GM19468 (cell line): Measurements from ENCODE around the gene NFIL3.
"Not testable (repeated sequence)": the region's sequence is repeated elsewhere in the genome, so short reads cannot be mapped to it uniquely, and the experiment has no call there.

Experiments used
- ATAC-seq: cut with Tn5 transposase; IDR thresholded peaks from one replicate; pipeline ENCODE4 v1.9.1; 2021; ENCODE audit warnings: mild to moderate bottlenecking, moderate library complexity, moderate number of reproducible peaks; ENCODE audit not compliant: unreplicated experiment; ENCODE audit errors: extremely low read depth

The NFIL3 gene

GRCh38 chr9:91403665-91404543, 19.7 kb downstream of the NFIL3 start:
- ATAC-seq, result no peak

GRCh38 chr9:91398926-91399325, 24.7 kb downstream of the NFIL3 start:
- ATAC-seq, result no peak

- ATAC-seq, result no peak
These were observed 27.8 kb downstream of the NFIL3 start for GRCh38 chr9:91395553-91396471.

- no peak for ATAC-seq
These were observed 28.5 kb downstream of the NFIL3 start for GRCh38 chr9:91395106-91395552.

GRCh38 chr9:91393826-91394225, 29.8 kb downstream of the NFIL3 start:
- no peak for ATAC-seq

- no peak for ATAC-seq
These were observed 31.2 kb downstream of the NFIL3 start for GRCh38 chr9:91392435-91392834.

GRCh38 chr9:91391818-91392217, 31.8 kb downstream of the NFIL3 start:
- no peak for ATAC-seq

GRCh38 chr9:91391412-91391811, 32.2 kb downstream of the NFIL3 start:
- ATAC-seq, result no peak

GRCh38 chr9:91389686-91390085, 33.9 kb downstream of the NFIL3 start:
- ATAC-seq, result not testable (repeated sequence)

GRCh38 chr9:91386765-91387164, 36.9 kb downstream of the NFIL3 start:
- no peak for ATAC-seq

- no peak for ATAC-seq
These were observed 38.7 kb downstream of the NFIL3 start for GRCh38 chr9:91384954-91385353.

- ATAC-seq, result no peak
These were observed 40.1 kb downstream of the NFIL3 start for GRCh38 chr9:91383577-91383976.

GRCh38 chr9:91382298-91382697, 41.3 kb downstream of the NFIL3 start:
- ATAC-seq, result no peak

GRCh38 chr9:91379426-91379825, 44.2 kb downstream of the NFIL3 start:
- ATAC-seq, result no peak

GRCh38 chr9:91378695-91379127, 44.9 kb downstream of the NFIL3 start:
- ATAC-seq, result no peak

GRCh38 chr9:91378054-91378453, 45.6 kb downstream of the NFIL3 start:
- not testable (repeated sequence) for ATAC-seq

GRCh38 chr9:91376239-91376638, 47.4 kb downstream of the NFIL3 start:
- ATAC-seq, result no peak

- no peak for ATAC-seq
These were observed 48.7 kb downstream of the NFIL3 start for GRCh38 chr9:91374939-91375338.

- no peak for ATAC-seq
These were observed 51.7 kb downstream of the NFIL3 start for GRCh38 chr9:91371894-91372293.

GRCh38 chr9:91370006-91370405, 53.6 kb downstream of the NFIL3 start:
- ATAC-seq, result not testable (repeated sequence)

- no peak for ATAC-seq
These were observed 58.9 kb downstream of the NFIL3 start for GRCh38 chr9:91364702-91365101.
